ENCODE results near the gene RPL11.
A peak's percentile ranks its signal among the peaks of the same experiment; 100 is the strongest.
"Not testable (repeated sequence)": the region's sequence is repeated elsewhere in the genome, so short reads cannot be mapped to it uniquely, and the experiment has no call there.

The RPL11 gene

DNA sequence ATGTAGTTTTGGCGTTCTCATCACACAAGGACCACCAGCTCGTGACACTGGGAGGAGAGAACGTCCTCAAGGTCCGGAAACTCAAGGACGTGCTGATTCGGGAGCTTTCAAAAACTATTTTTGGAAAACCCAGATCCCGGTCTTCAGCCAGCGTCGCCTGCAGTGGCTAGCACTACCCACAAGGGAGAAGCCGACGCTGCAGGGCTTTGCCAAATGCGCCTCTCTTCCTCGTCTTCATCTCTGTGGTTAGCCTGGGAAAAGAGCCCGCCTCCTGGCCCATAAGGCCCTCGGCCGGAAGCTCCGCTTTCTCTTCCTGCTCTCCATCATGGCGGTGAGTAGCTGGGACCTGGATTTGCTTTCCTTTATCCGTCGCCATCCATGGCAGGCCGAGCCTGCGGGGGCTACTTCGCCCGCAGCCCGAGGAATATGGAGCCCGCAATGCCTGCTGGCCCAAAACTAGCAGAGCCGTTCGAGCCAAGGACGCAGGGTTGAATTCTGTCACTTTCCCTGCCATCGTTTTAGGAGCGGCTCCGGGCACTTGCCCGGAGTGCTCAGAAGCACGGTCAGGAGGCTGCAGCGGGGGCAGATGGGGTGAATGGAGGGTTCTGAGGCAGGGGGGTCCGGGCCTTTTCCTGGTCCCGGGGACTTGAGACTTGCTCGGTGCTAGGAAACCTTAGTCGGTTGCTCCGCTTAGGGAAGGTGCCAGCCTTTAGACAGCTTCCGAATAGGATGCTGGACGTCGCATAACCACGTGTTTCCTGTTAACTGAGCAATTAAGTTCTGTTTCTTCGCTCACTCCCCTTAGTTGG, at the start of gene RPL11:
Gene RPL11, plus strand, starts transcription at position 308 of the 809 bp plus-strand sequence. Its CDS starts 18 bp downstream, at position 326.
- Histone ChIP-seq H3K36me3 (ENCODE audit: control insufficient read depth in 5 of 5, insufficient read depth in 5 of 5, low read length in 5 of 5) (peaks cover 22 to 39% (median 39%) of the 10 kb centered on the region in 5 donors), H3K9me3 (ENCODE audit: control insufficient read depth in 5 of 5, low read length in 5 of 5) (no peaks in the 10 kb centered on the region), H3K4me1 (ENCODE audit: control insufficient read depth in 5 of 5, insufficient read depth in 5 of 5, low read length in 5 of 5) (peaks cover 9 to 44% (median 40%) of the 10 kb centered on the region in 5 donors), H3K9ac (ENCODE audit: low read length in 5 of 5) (peak within 1 kb of the TSS; percentile 82 to 98 (median 97)), H3K27me3 (ENCODE audit: control insufficient read depth in 5 of 5, insufficient read depth in 4 of 5, low read length in 5 of 5) (no peaks in the 10 kb centered on the region), H3K4me3 (ENCODE audit: low read depth in 1 of 5, low read length in 5 of 5) (peak within 1 kb of the TSS; percentile 87 to 99 (median 97)), H3K27ac (ENCODE audit: low read depth, low read length) (peak within 1 kb of the TSS; percentile 90)

DNA sequence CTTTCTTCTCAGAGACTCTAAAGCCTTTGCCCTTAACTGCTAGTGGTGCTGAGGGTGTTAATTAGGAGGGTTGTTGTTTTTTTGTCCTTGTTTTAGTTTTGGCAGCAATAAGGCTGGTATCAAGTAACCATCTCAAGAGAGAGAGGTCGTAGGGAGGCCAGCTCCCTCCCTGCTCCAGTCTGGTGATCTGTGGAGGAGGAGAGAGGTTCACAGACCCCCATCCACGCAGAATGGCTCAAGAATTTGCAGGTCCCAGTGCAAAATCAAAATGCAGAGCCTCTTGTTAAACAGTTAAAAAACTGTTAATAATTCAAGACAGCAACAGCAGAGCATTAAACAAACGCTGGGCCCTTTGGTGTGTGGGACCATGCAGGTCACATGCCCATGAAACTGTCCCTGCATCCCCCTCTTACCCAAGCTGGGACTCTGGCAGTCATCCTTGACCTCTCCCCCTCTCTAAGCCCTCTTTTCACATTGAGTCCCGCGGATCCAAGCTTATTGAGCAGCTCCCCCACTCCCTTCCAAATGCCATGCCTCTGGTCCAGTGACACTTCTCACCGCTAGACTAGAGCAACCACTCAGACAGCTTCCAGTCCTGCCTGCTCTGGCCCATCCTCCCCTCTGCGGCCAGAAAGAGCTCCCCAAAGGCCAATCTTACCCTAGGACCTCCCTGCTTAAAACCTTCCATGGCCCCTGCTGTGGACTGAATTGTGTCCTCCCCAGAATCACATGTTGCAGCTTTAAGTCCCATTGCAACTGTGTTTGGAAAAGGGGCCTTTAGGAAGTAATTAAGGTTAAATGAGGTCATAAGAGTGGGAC, 47.7 kb upstream of the RPL11 start:
- Histone ChIP-seq H3K9me3 (ENCODE audit: control insufficient read depth in 5 of 5, low read length in 5 of 5) (no peaks in the 10 kb centered on the region), H3K4me3 (ENCODE audit: low read depth in 1 of 5, low read length in 5 of 5) (peak overlapping the region in 1 of 5 donors; percentile 17), H3K36me3 (ENCODE audit: control insufficient read depth in 5 of 5, insufficient read depth in 5 of 5, low read length in 5 of 5) (no peaks in the 10 kb centered on the region), H3K27ac (ENCODE audit: low read depth, low read length) (peak overlapping the region; percentile 41), H3K27me3 (ENCODE audit: control insufficient read depth in 5 of 5, insufficient read depth in 4 of 5, low read length in 5 of 5) (no peaks in the 10 kb centered on the region), H3K4me1 (ENCODE audit: control insufficient read depth in 5 of 5, insufficient read depth in 5 of 5, low read length in 5 of 5) (peaks cover 5 to 27% (median 22%) of the 10 kb centered on the region in 5 donors), H3K9ac (ENCODE audit: low read length in 5 of 5) (no peak overlapping the region)

DNA sequence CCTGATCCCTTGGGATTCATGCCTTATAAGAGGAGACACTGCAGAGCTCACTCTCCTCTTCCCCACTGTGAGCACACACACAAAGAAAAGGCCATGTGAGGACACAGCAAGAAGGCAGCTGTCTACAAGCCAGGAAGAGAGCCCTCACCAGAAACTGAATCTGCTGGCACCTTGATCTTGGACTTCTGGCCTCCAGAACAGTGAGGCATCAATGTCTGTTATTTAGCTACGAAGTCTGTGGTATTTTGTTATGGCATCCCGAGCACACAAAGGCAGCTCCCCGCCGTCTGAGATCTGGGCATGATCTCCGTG, 47.1 kb upstream of the RPL11 start:
- no peaks in the 10 kb centered on the region for H3K36me3 ChIP-seq (ENCODE audit: control insufficient read depth in 5 of 5, insufficient read depth in 5 of 5, low read length in 5 of 5)
- H3K27me3 ChIP-seq (ENCODE audit: control insufficient read depth in 5 of 5, insufficient read depth in 4 of 5, low read length in 5 of 5) = no peaks in the 10 kb centered on the region
- H3K9ac ChIP-seq (ENCODE audit: low read length in 5 of 5) = no peak overlapping the region
- peaks cover 5 to 22% (median 22%) of the 10 kb centered on the region in 5 donors for H3K4me1 ChIP-seq (ENCODE audit: control insufficient read depth in 5 of 5, insufficient read depth in 5 of 5, low read length in 5 of 5)
- H3K9me3 ChIP-seq (ENCODE audit: control insufficient read depth in 5 of 5, low read length in 5 of 5) = no peaks in the 10 kb centered on the region
- no peak overlapping the region for H3K4me3 ChIP-seq (ENCODE audit: low read depth in 1 of 5, low read length in 5 of 5)
- H3K27ac ChIP-seq (ENCODE audit: low read depth, low read length) = peak overlapping the region; percentile 41

DNA sequence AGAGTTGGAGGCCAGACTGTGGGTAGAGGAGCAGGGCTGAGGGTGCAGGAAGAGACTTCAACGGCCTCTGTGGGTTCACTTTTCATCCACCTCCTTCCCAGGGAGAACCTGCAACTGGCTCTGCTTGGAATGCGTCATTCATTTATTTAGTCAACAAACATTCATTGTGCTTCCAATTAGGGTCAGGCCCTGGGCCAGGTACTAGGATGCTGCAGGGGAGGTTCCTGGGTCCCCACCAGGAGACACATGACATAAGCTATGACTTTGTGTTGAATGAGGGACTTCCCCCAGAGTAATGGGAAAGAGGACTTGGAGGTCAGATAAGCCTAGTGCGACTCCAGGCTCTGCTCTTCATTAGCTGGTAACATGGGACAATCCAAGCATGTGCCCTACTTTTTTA, 46.3 kb upstream of the RPL11 start:
- no peaks in the 10 kb centered on the region for H3K36me3 ChIP-seq (ENCODE audit: control insufficient read depth in 5 of 5, insufficient read depth in 5 of 5, low read length in 5 of 5)
- no peak overlapping the region for H3K9ac ChIP-seq (ENCODE audit: low read length in 5 of 5)
- H3K9me3 ChIP-seq (ENCODE audit: control insufficient read depth in 5 of 5, low read length in 5 of 5) = no peaks in the 10 kb centered on the region
- no peak overlapping the region for H3K4me3 ChIP-seq (ENCODE audit: low read depth in 1 of 5, low read length in 5 of 5)
- H3K4me1 ChIP-seq (ENCODE audit: control insufficient read depth in 5 of 5, insufficient read depth in 5 of 5, low read length in 5 of 5) = peaks cover 5 to 22% (median 20%) of the 10 kb centered on the region in 5 donors
- H3K27ac ChIP-seq (ENCODE audit: low read depth, low read length) = peak overlapping the region; percentile 41
- peaks cover 0 to under 1% (median 0%) of the 10 kb centered on the region in 5 donors for H3K27me3 ChIP-seq (ENCODE audit: control insufficient read depth in 5 of 5, insufficient read depth in 4 of 5, low read length in 5 of 5)

DNA sequence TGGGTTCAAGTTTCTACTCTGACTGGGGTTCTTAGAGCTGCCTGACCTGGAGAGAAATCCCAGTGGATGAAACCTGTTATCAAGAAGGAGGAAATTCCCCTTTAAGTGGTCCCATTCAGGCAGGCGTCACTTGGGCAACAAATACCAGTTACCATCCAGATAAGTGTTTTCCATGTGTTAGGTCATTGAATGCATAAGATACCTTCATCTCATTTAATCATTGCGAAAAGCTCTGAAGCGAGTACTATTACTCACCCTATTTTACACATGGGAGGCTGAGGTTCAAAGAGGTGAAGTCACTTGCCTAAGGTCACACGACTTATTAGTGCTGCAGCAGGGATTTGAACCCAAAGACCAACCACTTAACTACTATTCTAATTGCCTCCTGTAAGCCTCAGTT, 45.5 kb upstream of the RPL11 start:
- Histone ChIP-seq H3K4me1 (ENCODE audit: control insufficient read depth in 5 of 5, insufficient read depth in 5 of 5, low read length in 5 of 5) (peaks cover 7 to 29% (median 25%) of the 10 kb centered on the region in 5 donors), H3K27ac (ENCODE audit: low read depth, low read length) (peak overlapping the region; percentile 11), H3K9me3 (ENCODE audit: control insufficient read depth in 5 of 5, low read length in 5 of 5) (no peaks in the 10 kb centered on the region)

DNA sequence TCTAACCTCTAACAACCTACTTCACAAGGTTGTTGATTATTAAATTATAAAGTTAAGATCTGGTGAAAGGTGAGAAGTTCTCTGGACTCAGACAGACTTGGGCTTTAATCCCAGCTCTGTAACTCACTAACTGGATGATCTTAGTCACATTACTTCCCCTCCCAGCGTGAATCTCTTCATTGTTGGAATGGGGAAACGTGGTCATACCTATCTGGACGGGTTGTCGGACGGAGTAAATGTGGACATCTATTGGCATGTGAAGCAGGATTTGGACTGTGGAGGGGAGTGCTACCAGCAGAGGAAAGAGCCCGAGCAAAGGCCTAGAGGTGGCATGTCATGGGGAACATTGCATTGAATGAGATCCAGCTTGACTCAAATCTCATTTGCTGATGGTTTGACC, 45.1 kb upstream of the RPL11 start:
- no peaks in the 10 kb centered on the region for H3K36me3 ChIP-seq (ENCODE audit: control insufficient read depth in 5 of 5, insufficient read depth in 5 of 5, low read length in 5 of 5)
- no peak overlapping the region for H3K9ac ChIP-seq (ENCODE audit: low read length in 5 of 5)
- no peak overlapping the region for H3K4me3 ChIP-seq (ENCODE audit: low read depth in 1 of 5, low read length in 5 of 5)
- H3K27me3 ChIP-seq (ENCODE audit: control insufficient read depth in 5 of 5, insufficient read depth in 4 of 5, low read length in 5 of 5) = peaks cover 0 to 4% (median 0%) of the 10 kb centered on the region in 5 donors
- peaks cover 9 to 33% (median 28%) of the 10 kb centered on the region in 5 donors for H3K4me1 ChIP-seq (ENCODE audit: control insufficient read depth in 5 of 5, insufficient read depth in 5 of 5, low read length in 5 of 5)
- peak overlapping the region; percentile 11 for H3K27ac ChIP-seq (ENCODE audit: low read depth, low read length)
- H3K9me3 ChIP-seq (ENCODE audit: control insufficient read depth in 5 of 5, low read length in 5 of 5) = no peaks in the 10 kb centered on the region

More for the DNA sequence above, 45.5 kb upstream of the RPL11 start:
- Histone ChIP-seq H3K27me3 (ENCODE audit: control insufficient read depth in 5 of 5, insufficient read depth in 4 of 5, low read length in 5 of 5) (peaks cover 0 to 2% (median 0%) of the 10 kb centered on the region in 5 donors), H3K9ac (ENCODE audit: low read length in 5 of 5) (no peak overlapping the region), H3K36me3 (ENCODE audit: control insufficient read depth in 5 of 5, insufficient read depth in 5 of 5, low read length in 5 of 5) (no peaks in the 10 kb centered on the region), H3K4me3 (ENCODE audit: low read depth in 1 of 5, low read length in 5 of 5) (no peak overlapping the region)

DNA sequence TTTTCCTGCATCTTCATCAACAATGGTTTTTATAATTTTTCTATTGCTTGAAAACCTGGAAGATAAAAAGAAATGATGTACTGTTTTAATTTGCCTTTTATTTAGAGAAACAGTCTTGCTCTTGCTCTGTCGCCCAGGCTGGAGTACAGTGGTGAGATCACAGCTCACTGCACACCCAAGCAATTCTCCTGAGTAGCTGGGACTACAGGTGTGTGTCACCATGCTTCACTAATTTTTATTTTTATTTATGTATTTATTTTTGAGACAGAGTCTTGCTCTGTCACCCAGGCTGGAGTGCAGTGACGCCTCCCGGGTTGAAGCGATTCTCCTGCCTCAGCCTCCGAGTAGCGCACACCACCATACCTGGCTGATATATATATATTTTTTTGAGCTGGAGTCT, 43.0 kb upstream of the RPL11 start:
- no peaks in the 10 kb centered on the region for H3K36me3 ChIP-seq (ENCODE audit: control insufficient read depth in 5 of 5, insufficient read depth in 5 of 5, low read length in 5 of 5)
- peaks cover 0 to 4% (median 2%) of the 10 kb centered on the region in 5 donors for H3K27me3 ChIP-seq (ENCODE audit: control insufficient read depth in 5 of 5, insufficient read depth in 4 of 5, low read length in 5 of 5)
- no peak overlapping the region for H3K27ac ChIP-seq (ENCODE audit: low read depth, low read length)
- H3K9me3 ChIP-seq (ENCODE audit: control insufficient read depth in 5 of 5, low read length in 5 of 5) = no peaks in the 10 kb centered on the region
- H3K4me3 ChIP-seq (ENCODE audit: low read depth in 1 of 5, low read length in 5 of 5) = no peak overlapping the region
- H3K9ac ChIP-seq (ENCODE audit: low read length in 5 of 5) = no peak overlapping the region
- H3K4me1 ChIP-seq (ENCODE audit: control insufficient read depth in 5 of 5, insufficient read depth in 5 of 5, low read length in 5 of 5) = peaks cover 9 to 32% (median 27%) of the 10 kb centered on the region in 5 donors

DNA sequence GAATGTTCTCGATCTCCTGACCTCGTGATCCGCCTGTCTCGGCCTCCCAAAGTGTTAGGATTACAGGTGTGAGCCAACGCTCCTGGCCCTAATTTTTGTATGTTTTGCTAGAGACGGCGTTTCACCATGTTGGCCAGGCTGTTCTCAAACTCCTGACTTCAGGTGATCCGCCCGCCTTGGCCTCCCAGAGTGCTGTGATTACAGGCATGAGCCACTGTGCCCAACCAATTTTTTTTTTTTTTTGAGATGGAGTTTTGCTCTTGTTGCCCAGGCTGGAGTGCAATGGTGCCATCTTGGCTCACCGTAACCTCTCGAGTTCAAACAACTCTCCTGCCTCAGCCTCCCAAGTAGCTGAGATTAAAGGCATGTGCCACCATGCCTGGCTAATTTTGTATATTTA, 42.4 kb upstream of the RPL11 start:
- not testable (repeated sequence) for H3K9ac ChIP-seq (ENCODE audit: low read length in 5 of 5); H3K27ac ChIP-seq (ENCODE audit: low read depth, low read length); H3K9me3 ChIP-seq (ENCODE audit: control insufficient read depth in 5 of 5, low read length in 5 of 5); H3K36me3 ChIP-seq (ENCODE audit: control insufficient read depth in 5 of 5, insufficient read depth in 5 of 5, low read length in 5 of 5); H3K4me3 ChIP-seq (ENCODE audit: low read depth in 1 of 5, low read length in 5 of 5); H3K27me3 ChIP-seq (ENCODE audit: control insufficient read depth in 5 of 5, insufficient read depth in 4 of 5, low read length in 5 of 5)
- H3K4me1 ChIP-seq (ENCODE audit: control insufficient read depth in 5 of 5, insufficient read depth in 5 of 5, low read length in 5 of 5) = peaks cover 7 to 27% (median 24%) of the 10 kb centered on the region in 5 donors

DNA sequence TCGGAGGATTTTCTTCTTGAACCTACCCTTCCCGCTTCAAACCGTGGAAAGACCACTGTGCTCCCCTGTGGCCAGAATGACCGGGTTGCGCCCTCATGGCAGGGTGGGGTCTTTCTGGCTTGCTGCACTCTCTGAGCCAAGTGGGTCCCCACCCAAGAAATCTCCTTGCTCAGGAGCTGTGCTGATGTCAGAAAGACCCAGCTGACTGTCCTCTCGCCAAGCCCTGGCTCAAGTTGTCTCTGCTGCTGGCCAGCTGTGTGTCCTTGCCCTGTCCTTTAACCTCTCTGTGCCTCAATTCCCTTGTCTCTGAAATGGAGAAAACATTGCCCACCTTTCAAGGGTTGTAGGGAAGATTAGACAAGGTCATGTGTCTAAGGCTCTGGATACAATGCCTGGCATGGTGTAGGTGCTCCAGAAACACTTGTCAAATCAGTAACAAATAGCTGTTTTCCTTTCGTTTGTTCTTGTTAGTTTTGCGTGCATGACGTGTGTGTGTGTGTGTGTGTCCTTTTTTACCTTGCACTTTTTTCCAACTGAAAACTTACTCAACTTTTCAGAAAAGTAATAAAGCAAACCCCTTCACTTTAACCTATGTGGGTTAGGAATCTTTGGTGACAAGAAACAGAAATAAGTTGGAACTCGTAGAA, 41.1 kb upstream of the RPL11 start:
- H3K27ac ChIP-seq (ENCODE audit: low read depth, low read length) = peak overlapping the region; percentile 49
- no peak overlapping the region for H3K4me3 ChIP-seq (ENCODE audit: low read depth in 1 of 5, low read length in 5 of 5)
- no peaks in the 10 kb centered on the region for H3K9me3 ChIP-seq (ENCODE audit: control insufficient read depth in 5 of 5, low read length in 5 of 5)
- peaks cover 5 to 20% (median 14%) of the 10 kb centered on the region in 5 donors for H3K4me1 ChIP-seq (ENCODE audit: control insufficient read depth in 5 of 5, insufficient read depth in 5 of 5, low read length in 5 of 5)
- peak overlapping the region in 1 of 5 donors; percentile 38 for H3K9ac ChIP-seq (ENCODE audit: low read length in 5 of 5)
- H3K36me3 ChIP-seq (ENCODE audit: control insufficient read depth in 5 of 5, insufficient read depth in 5 of 5, low read length in 5 of 5) = no peaks in the 10 kb centered on the region
- peaks cover 0 to 5% (median 4%) of the 10 kb centered on the region in 5 donors for H3K27me3 ChIP-seq (ENCODE audit: control insufficient read depth in 5 of 5, insufficient read depth in 4 of 5, low read length in 5 of 5)
